GM19239 (cell line): ENCODE results near the gene ANKRD33.
"Not testable (repeated sequence)": the region's sequence is repeated elsewhere in the genome, so short reads cannot be mapped to it uniquely, and the experiment has no call there.

Experiments used
- DNase-seq: peaks from one replicate; pipeline ENCODE4 v3.0.0; 2011; ENCODE audit warnings: low spot score; ENCODE audit not compliant: insufficient read length
- FAIRE-seq: peaks from 2 replicates; lab custom pipeline; 2011; peaks lifted over from hg19 to GRCh38; lab: Jason Lieb, UNC

Gene ANKRD33

GRCh38 chr12:51873251-51873994, 14.5 kb upstream of the ANKRD33 start:
- no peak for FAIRE-seq
- no peak for DNase-seq

DNA sequence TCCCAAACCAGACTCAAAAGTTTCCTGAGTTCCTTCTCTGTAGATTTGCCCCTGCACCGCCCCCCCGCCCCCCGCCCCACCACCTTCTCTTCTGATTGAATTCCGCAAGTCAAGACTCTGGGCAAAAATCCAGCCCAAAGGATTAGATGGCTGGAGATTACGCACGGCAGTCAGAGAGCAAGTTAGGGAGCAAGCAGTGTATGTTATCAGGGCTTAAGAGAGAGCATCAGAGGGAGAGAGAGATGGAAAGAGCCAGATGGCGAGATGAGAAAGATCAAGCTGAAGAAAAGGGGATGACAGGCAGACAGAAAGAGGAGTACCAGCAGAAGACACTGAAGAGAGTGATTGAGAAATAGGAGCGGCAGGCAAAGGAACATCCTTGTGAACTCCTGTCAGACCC, 13.9 kb upstream of the ANKRD33 start:
- DNase-seq (no peak), FAIRE-seq (no peak)

- DNase-seq (no peak), FAIRE-seq (no peak)
Observed at GRCh38 chr12:51874486-51874885, 13.4 kb upstream of the ANKRD33 start.

GRCh38 chr12:51879102-51879501, 8.8 kb upstream of the ANKRD33 start:
- DNase-seq = no peak
- FAIRE-seq = no peak

DNA sequence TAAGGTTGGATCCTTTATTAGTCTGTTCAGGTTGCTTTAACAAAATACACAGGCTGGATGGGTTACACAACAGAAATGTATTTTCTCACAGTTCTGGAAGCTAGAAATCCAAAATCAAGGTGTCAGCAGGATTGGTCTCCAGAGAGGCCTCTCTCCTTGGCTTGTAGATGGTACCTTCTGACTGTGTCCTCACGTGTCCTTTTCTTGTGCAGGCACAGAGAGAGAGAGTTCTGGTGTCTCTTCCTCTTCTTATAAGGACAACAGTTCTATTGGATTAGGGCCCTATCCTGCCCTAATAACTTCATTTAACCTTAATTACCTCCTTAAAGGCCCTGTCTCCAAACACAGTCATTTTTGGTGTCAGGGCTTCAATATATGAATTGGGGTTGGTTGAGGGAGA, 4.6 kb upstream of the ANKRD33 start:
- FAIRE-seq (no peak), DNase-seq (no peak)

DNA sequence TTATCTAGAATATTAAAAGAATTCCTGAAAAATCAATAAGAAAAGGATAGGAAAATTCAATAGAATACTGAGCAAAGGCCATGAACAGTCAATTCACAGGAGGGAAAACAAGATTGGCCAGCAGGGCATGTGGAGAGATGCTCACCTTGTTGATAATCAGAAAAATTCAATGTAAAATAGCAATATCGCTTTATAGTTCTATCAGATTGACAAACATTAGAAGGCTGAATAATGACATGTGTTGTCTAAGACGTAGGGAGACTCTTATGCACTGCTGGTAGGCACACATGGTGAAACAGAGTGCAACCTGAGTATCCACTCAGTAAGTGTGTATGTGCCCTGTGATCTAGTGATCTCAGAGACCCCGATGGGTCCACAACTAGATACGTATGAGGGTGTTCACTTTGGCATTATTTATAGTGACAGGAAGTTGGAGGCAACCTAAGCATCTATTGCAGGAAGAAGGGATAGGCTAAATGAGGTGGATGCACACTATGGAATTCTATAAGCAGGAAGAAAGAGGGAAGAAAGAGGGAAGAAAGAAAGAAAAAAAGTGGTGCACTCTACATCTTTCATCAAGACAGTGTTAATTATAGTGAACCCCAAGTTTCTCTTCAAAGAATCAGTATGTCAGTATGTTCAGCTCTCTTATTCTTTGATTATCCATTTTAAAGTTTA, 3.8 kb upstream of the ANKRD33 start:
- FAIRE-seq (no peak), DNase-seq (no peak)

- FAIRE-seq = no peak
- no peak for DNase-seq
Observed at GRCh38 chr12:51884676-51885229, 3.1 kb upstream of the ANKRD33 start.

- DNase-seq, FAIRE-seq: not testable (repeated sequence)
Observed at GRCh38 chr12:51885294-51886020, 2.4 kb upstream of the ANKRD33 start.

DNA sequence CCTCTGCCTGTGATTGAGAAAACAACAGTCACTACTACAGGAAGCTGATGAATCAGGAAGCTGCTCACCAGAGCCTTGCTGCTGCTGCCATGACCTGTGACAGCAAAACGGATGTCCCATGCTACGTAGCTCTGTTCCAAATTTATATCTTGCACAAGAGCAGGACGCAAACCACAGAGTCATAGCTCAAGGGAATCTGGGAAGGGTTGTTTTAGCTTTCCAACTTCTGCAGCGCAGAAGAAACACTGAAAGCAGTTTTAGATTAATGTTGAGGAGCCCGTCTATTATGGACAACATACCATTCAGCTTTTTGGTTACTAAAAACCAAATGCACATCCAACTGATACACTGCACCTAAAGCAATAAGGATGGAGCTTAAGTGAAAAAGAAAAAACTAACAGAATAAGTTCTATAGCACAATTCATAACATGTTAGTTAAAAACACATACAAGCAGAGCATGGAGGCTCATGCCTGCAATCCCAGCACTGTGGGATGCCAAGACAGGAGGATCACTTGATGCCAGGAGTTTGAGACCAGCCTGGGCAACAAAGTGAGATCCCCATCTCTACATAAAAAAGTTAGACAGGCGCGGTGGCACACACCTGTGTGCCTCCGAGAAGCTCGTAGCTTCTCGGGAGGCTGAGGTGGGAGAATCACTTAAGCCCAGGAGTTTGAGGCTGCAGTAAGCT, 1.7 kb upstream of the ANKRD33 start:
- no peak for DNase-seq
- no peak for FAIRE-seq

DNA sequence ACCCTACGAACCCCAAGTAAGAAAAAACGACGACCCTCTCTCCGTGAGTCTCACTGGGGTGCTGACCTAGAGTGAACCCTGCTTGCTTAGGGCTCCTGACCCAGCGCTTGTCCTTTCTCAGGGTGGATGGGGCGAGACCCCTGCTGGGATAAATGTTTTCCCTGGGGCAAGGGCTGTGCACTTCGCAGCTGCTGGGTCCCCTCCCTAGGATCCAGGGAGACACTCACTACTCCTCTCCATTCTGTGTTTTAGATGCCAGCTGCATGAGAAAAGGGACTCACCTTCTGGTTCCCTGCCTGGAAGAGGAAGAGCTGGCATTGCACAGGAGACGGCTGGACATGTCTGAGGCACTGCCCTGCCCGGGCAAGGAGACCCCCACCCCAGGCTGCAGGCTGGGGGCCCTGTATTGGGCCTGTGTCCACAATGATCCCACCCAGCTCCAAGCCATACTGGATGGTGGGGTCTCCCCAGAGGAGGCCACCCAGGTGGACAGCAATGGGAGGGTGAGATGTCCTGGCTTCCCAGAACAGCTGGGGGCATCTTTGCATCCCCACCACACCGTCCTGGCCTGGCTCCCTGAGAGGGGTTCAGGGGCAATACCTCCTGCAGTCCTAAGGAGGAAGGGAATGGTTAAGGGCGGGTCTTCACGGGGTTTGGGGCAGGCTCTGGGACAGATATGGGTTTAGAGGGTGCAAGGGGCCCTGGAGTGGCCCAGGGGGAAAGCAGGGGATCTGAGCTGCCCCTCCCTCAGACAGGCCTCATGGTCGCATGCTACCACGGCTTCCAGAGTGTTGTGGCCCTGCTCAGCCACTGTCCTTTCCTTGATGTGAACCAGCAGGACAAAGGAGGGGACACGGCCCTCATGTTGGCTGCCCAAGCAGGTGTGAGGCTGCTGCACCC, 663 bp downstream of the ANKRD33 start:
- FAIRE-seq (no peak), DNase-seq (no peak)

GRCh38 chr12:51889216-51890132, 1.6 kb downstream of the ANKRD33 start:
- FAIRE-seq = no peak
- no peak for DNase-seq

- no peak for DNase-seq
- FAIRE-seq = no peak
Observed at GRCh38 chr12:51890133-51890464, 2.2 kb downstream of the ANKRD33 start.

- DNase-seq (no peak), FAIRE-seq (no peak)
Observed at GRCh38 chr12:51890511-51891171, 2.7 kb downstream of the ANKRD33 start.

- DNase-seq (no peak), FAIRE-seq (peak; percentile 47)
Observed at GRCh38 chr12:51891843-51892242, 3.9 kb downstream of the ANKRD33 start.

- FAIRE-seq = no peak
- no peak for DNase-seq
Observed at GRCh38 chr12:51893786-51894185, 5.9 kb downstream of the ANKRD33 start.

DNA sequence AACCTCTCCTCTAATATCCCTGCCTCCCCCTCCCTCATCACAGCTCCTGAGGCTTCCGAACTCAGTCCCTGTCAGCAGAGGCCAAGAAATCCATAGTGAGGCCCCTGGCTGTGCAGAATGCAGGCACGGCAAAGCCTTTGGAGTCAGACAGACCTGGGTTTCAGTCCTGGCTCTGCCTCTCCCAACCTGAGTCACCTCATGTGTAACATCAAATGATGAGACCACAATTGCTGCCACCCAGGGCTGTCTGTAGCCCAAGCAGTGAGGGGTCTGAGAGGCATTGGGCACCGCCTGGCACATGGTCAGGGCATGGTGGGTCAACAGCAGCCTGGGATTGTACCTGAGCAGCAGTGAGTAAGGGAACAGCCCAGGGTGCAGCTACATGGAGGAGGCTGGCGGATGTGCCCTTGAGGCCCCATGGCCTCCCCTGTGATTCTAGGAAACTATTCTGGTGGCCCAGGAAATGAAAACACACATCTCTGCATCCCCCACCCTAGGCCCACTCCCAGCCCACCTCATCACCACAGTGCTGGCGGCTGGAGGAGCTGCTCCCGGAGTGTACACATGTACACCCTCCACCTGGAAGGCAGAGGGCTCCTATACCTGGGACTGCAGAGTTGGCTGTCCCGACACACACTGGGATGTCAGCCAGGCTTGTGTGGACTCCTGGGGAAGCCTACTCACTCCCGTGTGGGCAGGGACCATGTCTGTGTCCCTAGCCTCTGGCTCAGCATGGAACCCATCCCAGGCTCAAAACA, 7.7 kb downstream of the ANKRD33 start:
- DNase-seq (no peak), FAIRE-seq (no peak)

GRCh38 chr12:51896236-51896635, 8.3 kb downstream of the ANKRD33 start:
- FAIRE-seq (no peak), DNase-seq (no peak)
